ENCODE data around the gene THEM5.

Gene THEM5

DNA sequence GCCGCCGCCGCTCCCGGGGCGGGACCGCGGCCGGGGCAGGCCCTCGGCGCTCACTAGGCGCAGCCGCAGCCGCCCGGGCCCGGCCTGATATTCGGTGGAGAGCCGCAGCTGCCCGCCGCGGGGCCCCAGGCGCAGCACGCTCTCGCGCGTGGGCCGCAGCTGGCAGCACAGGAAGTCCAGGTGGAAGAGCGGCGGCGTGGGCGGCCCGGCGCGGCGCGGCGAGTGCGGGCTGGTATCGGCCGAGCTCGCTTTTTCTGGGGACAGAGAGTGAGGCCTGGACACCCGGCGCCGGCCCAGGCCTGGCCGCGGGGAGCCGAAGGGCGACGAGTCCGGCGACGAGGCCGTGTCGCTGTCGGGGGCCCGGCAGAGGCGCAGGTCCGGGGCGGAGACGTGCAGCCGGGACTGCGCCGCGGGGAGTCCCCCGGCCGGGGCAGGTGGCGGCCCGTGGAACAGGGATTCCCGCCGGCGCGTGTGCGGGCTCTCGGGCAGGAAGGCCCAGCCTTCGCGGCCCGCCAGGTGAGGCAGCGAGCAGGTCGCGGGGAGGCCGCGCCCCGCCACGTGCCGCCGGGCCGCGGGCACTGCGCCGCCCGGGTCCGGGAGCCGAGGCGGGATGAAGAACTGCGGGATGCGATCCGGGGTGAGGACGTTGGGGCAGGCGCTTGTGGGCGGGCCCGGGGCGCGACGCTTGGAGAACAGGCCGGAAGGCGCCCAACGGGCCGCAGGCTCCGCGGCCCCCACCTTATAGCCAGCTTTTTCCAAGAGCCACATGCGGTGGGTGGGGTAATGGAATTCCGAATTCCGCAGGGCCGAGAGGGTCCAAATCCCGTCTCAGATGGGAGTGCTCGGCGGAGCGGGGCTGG is 15.1 kb downstream of the THEM5 start:
- FAIRE-seq: no peak

GRCh38 chr1:151837884-151838221 is 15.7 kb downstream of the THEM5 start:
- FAIRE-seq: no peak

DNA sequence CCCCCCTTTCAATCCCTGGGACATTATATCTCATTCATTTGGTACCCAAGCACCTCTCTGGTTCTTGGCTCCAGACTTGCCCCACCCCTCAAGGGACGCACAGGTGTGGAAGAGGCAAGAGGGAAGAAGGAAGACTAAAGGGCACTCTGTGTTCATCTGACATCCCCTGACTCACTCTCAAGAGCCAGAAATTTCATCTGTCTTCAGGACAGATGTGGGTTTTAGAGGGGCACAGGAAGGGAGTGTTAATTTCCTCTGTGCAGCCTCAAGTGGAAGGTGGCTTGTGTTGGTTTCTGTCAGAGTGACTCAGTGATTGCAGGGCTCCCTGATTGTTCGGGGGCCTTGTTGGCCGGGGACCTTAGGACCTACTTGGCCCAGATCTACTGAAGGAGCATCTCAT is 16.3 kb downstream of the THEM5 start:
- FAIRE-seq: no peak

DNA sequence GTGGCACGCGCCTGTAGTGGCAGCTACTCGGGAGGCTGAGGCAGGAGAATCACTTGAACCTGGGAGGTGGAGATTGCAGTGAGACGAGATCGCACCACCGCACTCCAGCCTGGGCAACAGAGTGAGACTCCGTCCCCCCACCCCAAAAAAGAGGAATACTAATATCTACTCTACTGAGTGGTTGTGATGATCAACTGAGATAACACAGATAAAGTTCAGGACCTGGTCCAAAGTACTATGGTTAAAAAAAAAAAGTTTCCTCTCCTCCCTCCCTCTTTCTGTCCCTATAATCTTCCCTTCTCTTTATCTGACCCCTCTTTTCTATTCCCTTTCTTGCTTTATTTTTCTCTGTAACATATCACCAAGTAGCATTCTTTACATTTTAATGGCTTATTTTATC is 17.9 kb downstream of the THEM5 start:
- no peak for FAIRE-seq

GRCh38 chr1:151834239-151834638 is 19.3 kb downstream of the THEM5 start:
- no peak for FAIRE-seq

DNA sequence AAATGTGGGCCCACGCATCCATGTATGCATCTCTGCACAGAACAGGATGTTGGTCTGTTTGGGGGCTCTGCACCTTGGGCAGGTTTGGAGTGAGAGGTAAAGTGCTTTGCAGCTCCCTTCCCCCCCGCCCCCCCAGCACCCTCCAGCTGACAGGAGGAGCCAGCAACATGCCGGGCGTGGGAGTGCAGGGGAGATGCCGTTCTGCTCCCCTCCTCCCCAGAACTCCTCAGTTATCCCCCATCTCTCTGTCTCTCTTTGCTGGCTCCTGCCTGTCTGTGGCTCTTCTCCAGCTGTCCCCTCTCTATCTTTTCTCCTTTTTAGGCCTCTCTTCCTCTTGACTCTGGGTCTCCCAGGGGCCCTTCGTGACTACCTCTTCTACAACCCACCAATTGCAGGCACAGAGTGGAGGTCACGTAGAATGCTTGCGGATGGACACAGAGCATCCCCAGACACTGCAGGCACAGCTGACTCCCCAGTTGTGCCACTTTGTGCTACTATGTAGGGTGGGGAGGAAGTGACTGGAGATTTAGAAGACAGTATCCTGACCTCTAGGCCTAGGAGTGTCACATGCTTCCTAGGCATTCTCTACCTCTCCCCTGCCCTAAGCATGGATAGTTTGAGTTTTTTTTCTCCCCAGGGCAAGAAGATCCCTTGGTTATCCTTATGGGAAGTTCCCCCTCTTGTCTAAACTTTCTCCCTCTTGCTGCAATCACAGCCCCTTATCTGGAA is 20.2 kb downstream of the THEM5 start:
- no peak for FAIRE-seq

GRCh38 chr1:151832318-151832980 is 21.1 kb downstream of the THEM5 start:
- FAIRE-seq: no peak

- FAIRE-seq: no peak
Observed at GRCh38 chr1:151831605-151832004, 21.9 kb downstream of the THEM5 start, which contains the start of gene RORC. Gene RORC, minus strand, starts transcription at chr1:151831802. Its CDS starts 38 bp downstream, at chr1:151831764.

DNA sequence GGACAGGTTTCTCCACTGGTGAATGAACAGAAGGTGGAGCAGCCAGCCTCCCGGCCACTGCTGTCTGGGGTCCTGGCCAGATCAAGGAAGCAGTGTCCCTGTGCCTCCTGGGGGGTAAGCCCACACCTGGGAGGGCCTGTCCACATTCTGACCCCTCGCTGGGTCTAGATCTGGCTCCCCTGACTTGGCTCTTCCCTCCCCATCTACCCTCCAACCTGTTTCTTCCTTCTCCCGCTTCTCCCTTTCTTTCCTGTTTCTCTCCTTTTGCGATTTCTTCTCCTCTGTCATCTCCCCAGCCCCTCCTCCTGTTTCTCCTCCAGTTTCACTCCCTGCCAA is 22.3 kb downstream of the THEM5 start:
- FAIRE-seq: no peak

DNA sequence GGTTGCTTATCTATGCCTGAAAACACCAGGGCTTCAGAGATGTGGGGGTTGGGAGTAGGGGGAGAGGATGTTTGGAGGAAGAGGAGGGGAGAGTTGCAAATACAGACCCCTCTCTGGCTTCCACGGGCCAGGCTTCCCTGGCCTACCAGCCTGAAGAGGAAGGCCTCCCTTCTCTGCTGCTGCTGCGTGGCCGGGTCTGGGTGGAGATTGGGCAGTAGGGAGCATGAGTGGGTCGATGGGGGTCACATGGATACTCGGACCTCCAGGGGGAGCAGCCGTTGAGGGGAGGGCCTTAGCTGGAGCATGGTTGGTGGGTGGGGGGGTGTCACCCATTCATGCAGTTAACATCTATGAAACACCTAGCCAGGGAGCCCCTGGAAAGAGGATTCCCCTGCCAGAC is 23.5 kb downstream of the THEM5 start:
- FAIRE-seq: no peak

- FAIRE-seq: no peak
Observed at GRCh38 chr1:151829352-151830046, 24.0 kb downstream of the THEM5 start.

- FAIRE-seq: no peak
Observed at GRCh38 chr1:151828921-151829320, 24.6 kb downstream of the THEM5 start.

DNA sequence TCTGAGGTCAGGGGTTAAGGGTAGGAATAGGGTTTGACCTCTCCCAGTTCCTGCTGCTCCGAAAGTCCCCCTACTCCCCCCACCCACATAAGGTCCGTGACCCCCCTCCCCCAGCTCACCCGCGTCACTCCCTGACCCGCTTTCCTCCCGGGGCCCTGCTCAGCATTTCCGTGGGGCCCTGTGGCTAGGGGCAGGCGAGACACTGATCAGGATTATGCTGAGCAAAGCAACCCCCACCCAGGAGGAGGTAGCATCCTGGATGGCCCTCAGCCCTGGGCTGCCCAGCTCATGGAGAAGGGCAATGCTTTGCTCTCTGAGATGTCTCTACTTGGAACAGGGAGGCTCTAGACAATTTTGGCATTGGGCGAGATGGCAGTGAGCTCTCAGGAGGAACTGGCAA is 25.7 kb downstream of the THEM5 start:
- no peak for FAIRE-seq

- no peak for FAIRE-seq
Observed at GRCh38 chr1:151825751-151826660, 27.5 kb downstream of the THEM5 start.

DNA sequence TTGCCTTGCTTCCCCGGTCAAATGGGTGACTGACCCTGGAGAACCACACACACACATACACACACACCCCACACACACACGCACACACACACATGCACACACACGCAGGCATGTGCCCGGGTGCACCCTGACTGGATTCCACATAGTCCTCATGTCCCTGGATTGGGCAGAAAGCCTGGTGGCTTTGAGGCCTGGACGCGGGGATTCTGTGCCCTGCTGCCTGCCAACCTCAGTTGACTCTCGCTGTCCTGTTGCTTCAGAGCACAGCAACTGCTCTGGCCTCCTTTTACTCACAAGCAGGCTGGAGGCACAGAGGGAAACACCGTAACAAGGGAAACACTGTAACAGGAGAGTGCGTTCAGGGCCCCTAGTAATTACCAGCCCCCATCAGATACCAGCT is 28.3 kb downstream of the THEM5 start:
- no peak for FAIRE-seq

DNA sequence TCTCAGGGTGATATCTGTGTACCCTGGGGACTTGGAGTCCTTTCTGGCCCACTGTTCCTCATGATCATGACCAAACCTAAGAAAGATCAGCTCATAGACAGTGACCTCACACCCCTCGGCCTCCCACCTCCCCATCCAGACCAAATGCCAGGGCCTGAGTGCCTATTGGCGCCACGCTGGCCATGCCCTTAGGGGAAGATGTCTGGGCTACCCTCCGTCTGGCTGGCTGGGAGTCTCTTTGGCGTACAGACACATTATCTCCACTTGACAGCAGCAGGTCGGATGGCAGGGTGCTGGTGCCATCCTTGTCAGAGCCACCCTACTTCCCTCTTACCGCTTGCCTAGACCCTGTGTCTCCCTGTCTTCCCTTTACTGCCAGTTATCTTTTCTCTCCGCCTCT is 30.3 kb downstream of the THEM5 start:
- no peak for FAIRE-seq

DNA sequence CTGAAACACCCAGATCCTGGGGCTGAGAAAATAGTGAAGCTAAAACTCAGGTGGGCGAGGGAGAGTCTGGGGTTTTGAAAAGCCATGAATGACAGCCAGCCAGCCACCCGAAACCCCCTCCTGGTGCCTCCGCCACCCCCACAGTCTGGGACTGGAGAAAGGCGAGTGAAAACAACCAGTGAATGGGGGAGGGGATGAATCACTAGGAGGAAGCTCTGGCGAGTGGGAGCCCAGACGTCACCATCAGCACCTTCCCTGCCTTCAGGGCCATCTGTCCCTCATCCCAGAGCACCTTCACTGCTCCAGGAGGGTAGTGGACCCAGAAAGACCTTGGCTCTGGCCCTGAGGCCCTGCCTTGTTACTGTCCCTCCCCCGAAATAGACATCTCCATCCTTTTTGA is 31.1 kb downstream of the THEM5 start:
- FAIRE-seq: no peak

DNA sequence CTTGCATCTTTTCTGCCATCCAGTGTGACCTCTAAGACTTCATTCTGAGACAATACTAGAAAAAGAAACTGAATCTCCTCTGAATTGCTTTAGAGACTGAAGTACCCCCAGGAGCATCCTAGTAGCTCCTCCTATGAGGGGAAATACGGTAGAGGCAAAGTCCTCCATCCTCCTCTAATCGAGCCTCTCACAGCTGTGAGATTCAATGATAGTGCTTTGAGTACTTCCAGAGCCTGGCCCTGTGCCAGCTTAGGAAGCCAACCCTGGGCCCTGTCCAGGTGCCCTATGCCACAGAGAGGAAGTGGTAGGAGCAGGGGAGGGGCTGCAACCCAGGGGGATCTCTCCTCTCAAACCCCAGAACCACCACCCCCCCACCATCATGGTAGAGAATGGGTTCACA is 32.6 kb downstream of the THEM5 start:
- no peak for FAIRE-seq

- no peak for FAIRE-seq
Observed at GRCh38 chr1:151819976-151820623, 33.4 kb downstream of the THEM5 start.

DNA sequence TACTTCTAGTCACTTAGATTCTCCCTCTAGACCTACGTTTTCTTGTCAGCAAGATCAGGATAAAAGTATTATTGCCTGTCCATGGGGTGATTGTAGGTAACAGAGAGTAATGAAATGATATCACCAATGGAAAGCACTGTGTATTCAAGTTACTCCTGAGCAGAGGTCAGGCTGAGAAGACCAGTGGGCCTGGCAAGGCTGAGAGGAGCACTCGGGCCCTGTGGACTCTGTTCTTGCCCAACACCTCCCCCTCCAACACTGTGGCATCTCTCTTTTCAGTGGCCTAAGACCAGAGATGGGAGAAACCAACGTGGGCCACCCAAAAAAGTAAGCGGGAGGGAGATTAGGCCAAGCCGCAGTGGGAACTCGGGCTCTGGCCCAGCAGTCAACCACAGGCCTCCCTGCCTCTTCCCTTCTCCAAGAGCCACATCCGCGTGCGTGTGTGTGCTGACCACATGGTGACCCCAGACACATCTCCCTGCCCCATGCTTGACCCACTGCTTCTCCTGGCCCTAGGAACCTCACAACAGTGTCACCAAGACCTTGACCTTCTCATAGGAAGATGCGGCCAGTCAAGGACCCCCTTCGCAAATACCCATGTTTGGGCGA is 34.2 kb downstream of the THEM5 start:
- FAIRE-seq: no peak

GRCh38 chr1:151817353-151817730 is 36.2 kb downstream of the THEM5 start:
- no peak for FAIRE-seq

Data from endometrium (tissue), 2 donors.